SK-N-SH (cell line): ENCODE data around the gene MYO16. TPM values are rescaled to one million over a fixed set of nuclear protein-coding genes. Genes with fewer than 3 reads are reported as not detected.
A peak's percentile ranks its signal among the peaks of the same experiment; 100 is the strongest.

ENCODE experiments used
- ELF1 ChIP-seq: IDR thresholded peaks from 2 replicates; pipeline ENCODE4 v1.4.0; 2012
- EP300 ChIP-seq, 2 experiments: IDR thresholded peaks; 2 replicates each; pipeline versions ENCODE4 v1.4.0 to v1.6.1; 2012; ENCODE audit warnings: borderline replicate concordance in 1 of 2, low read depth in 1 of 2, low read length in 1 of 2
- EZH2phosphoT487 ChIP-seq: fragments of 200-600 bp; sonication (generic); IDR thresholded peaks from 2 replicates; pipeline ENCODE4 v1.6.1; 2017; ENCODE audit warnings: low read depth, mixed run types, mild to moderate bottlenecking, antibody characterized with exemption, moderate library complexity, borderline replicate concordance
- FOSL2 ChIP-seq: IDR thresholded peaks from 2 replicates; pipeline ENCODE4 v1.4.0; 2012; ENCODE audit warnings: low read depth, mild to moderate bottlenecking, moderate library complexity, borderline replicate concordance
- GABPA ChIP-seq: IDR thresholded peaks from 2 replicates; pipeline ENCODE4 v1.4.0; 2012; ENCODE audit warnings: low read depth, mild to moderate bottlenecking
- GATA2 ChIP-seq: sonication (generic); formaldehyde crosslinking; IDR thresholded peaks from 2 replicates; pipeline ENCODE4 v1.5.0; 2020; ENCODE audit warnings: mild to moderate bottlenecking, missing genetic modification reagents
- JUND ChIP-seq: IDR thresholded peaks from 2 replicates; pipeline ENCODE4 v1.4.0; 2012
- MEF2A ChIP-seq: IDR thresholded peaks from 2 replicates; pipeline ENCODE4 v1.4.0; 2012; ENCODE audit warnings: low read depth, borderline replicate concordance
- MXI1 ChIP-seq: IDR thresholded peaks from 2 replicates; pipeline ENCODE4 v1.6.1; 2012; ENCODE audit warnings: mild to moderate bottlenecking, low read depth, low read length, improper control_type of control experiment
- NFIC ChIP-seq: IDR thresholded peaks from 2 replicates; pipeline ENCODE4 v1.4.0; 2012; ENCODE audit warnings: borderline replicate concordance
- NRF1 ChIP-seq: IDR thresholded peaks from 2 replicates; pipeline ENCODE4 v1.6.1; 2012; ENCODE audit warnings: low read depth, mild to moderate bottlenecking, low read length
- POLR2AphosphoS5 ChIP-seq: IDR thresholded peaks from 2 replicates; pipeline ENCODE4 v1.6.1; 2012; ENCODE audit warnings: low read depth, low read length
- RCOR1 ChIP-seq: fragments of 150-350 bp; IDR thresholded peaks from 2 replicates; pipeline ENCODE4 v1.6.1; 2017; ENCODE audit warnings: antibody characterized with exemption, low read length
- SIN3A ChIP-seq: IDR thresholded peaks from 2 replicates; pipeline ENCODE4 v1.6.1; 2012; ENCODE audit warnings: low read depth, mild to moderate bottlenecking, low read length, moderate library complexity, borderline replicate concordance
- TAF1 ChIP-seq: IDR thresholded peaks from 2 replicates; pipeline ENCODE4 v1.6.1; 2012; ENCODE audit warnings: low read depth, mild to moderate bottlenecking, low read length, moderate library complexity, borderline replicate concordance
- TCF12 ChIP-seq: IDR thresholded peaks from 2 replicates; pipeline ENCODE4 v1.4.0; 2012
- TEAD4 ChIP-seq: IDR thresholded peaks from 2 replicates; pipeline ENCODE4 v1.4.0; 2012; ENCODE audit warnings: mild to moderate bottlenecking, borderline replicate concordance; ENCODE audit not compliant: insufficient read depth
- YY1 ChIP-seq: IDR thresholded peaks from 2 replicates; pipeline ENCODE4 v1.4.0; 2012; ENCODE audit warnings: low read depth, mild to moderate bottlenecking
- polyA plus RNA-seq, 3 experiments: library from polyadenylated mRNA; depleted of rRNA; stranded (reverse); fragments of >200 nt; gene quantifications; 2 replicates each; pipeline ENCODE4 v1.2.3, GENCODE V29; 2012
- TF ChIP-seq, protein P1 (sequence below): IDR thresholded peaks from 2 replicates; pipeline ENCODE4 v1.4.0; 2012; ENCODE audit warnings: low read depth, borderline replicate concordance
- TF ChIP-seq, protein P2 (sequence below): IDR thresholded peaks from 2 replicates; pipeline ENCODE4 v1.6.1; 2012; ENCODE audit warnings: mild to moderate bottlenecking, low read depth, low read length, moderate library complexity
- TF ChIP-seq, protein P3 (sequence below): fragments of 150-350 bp; IDR thresholded peaks from 2 replicates; pipeline ENCODE4 v1.6.1; 2017; ENCODE audit warnings: antibody characterized with exemption, low read length, low read depth, borderline replicate concordance
- TF ChIP-seq, protein P4 (sequence below): fragments of 150-350 bp; IDR thresholded peaks from 2 replicates; pipeline ENCODE4 v1.6.1; 2016; ENCODE audit warnings: mild to moderate bottlenecking, low read depth, low read length

Gene MYO16
- polyA plus RNA-seq, 1 of the 3 experiments (the other 2 are of a cell fraction): 0.07 TPM

DNA sequence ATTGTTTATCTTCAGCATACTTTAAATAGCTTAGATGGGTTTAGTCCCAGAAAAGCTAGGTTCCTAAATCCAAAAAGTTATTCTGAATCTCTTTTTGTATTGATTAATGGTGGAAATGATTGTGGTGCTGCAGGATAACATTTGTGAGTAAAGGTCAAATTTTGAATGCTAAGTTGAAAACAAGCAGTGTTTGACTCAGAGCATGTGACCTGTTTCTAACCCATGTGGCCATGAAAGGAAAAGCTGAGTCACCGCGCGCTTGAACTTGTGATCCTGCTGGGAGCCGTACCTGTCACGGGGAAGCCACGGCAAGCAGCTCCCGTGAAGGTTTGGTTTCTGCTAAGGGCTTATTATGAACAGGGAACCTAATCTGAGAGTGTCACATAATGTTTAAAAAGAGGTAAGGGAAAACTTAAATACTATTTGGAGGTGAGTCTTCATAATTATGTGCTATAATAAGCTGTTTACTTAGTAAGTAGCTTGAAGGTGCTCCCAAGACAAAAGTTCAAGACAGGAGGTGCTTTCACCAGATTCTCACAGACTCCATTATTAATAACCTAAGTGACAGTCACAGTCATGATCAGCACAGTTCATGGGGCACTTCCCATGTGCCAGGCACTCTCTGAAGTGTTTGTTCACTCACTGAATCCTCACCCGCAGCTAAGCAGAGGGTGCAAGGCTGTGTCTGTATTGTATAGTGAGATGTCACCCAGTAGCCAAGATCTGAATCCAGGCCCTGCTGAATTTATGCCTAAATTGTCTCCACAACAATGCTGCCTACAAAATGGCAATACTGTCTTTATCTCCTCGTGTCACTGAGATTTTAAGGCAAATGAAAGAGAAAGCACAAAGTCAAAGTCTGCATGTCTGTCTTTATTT lies 286.5 kb downstream of the MYO16 start (continued):
- TF ChIP-seq, protein P1, sequence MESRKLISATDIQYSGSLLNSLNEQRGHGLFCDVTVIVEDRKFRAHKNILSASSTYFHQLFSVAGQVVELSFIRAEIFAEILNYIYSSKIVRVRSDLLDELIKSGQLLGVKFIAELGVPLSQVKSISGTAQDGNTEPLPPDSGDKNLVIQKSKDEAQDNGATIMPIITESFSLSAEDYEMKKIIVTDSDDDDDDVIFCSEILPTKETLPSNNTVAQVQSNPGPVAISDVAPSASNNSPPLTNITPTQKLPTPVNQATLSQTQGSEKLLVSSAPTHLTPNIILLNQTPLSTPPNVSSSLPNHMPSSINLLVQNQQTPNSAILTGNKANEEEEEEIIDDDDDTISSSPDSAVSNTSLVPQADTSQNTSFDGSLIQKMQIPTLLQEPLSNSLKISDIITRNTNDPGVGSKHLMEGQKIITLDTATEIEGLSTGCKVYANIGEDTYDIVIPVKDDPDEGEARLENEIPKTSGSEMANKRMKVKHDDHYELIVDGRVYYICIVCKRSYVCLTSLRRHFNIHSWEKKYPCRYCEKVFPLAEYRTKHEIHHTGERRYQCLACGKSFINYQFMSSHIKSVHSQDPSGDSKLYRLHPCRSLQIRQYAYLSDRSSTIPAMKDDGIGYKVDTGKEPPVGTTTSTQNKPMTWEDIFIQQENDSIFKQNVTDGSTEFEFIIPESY: no peak
- no peak for TF ChIP-seq GABPA
- peak; percentile 22; the same call in 1 of the 2 replicates for TF ChIP-seq JUND
- TF ChIP-seq EP300 (IDR thresholded peaks at IDR 0.05; ENCODE audit: borderline replicate concordance in 1 of 2, low read depth in 1 of 2, low read length in 1 of 2): 0 out of 4 replicates have a peak, but pooled peaks of 1 of the 2 experiments have one; percentile 22
- TF ChIP-seq, protein P2, sequence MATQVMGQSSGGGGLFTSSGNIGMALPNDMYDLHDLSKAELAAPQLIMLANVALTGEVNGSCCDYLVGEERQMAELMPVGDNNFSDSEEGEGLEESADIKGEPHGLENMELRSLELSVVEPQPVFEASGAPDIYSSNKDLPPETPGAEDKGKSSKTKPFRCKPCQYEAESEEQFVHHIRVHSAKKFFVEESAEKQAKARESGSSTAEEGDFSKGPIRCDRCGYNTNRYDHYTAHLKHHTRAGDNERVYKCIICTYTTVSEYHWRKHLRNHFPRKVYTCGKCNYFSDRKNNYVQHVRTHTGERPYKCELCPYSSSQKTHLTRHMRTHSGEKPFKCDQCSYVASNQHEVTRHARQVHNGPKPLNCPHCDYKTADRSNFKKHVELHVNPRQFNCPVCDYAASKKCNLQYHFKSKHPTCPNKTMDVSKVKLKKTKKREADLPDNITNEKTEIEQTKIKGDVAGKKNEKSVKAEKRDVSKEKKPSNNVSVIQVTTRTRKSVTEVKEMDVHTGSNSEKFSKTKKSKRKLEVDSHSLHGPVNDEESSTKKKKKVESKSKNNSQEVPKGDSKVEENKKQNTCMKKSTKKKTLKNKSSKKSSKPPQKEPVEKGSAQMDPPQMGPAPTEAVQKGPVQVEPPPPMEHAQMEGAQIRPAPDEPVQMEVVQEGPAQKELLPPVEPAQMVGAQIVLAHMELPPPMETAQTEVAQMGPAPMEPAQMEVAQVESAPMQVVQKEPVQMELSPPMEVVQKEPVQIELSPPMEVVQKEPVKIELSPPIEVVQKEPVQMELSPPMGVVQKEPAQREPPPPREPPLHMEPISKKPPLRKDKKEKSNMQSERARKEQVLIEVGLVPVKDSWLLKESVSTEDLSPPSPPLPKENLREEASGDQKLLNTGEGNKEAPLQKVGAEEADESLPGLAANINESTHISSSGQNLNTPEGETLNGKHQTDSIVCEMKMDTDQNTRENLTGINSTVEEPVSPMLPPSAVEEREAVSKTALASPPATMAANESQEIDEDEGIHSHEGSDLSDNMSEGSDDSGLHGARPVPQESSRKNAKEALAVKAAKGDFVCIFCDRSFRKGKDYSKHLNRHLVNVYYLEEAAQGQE: no peak
- no peak for TF ChIP-seq YY1
- peak; percentile 33; the same call in 1 of the 2 replicates for TF ChIP-seq TCF12
- no peak for TF ChIP-seq TAF1
- TF ChIP-seq, protein P3, sequence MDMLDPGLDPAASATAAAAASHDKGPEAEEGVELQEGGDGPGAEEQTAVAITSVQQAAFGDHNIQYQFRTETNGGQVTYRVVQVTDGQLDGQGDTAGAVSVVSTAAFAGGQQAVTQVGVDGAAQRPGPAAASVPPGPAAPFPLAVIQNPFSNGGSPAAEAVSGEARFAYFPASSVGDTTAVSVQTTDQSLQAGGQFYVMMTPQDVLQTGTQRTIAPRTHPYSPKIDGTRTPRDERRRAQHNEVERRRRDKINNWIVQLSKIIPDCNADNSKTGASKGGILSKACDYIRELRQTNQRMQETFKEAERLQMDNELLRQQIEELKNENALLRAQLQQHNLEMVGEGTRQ: no peak
- peak; percentile 56; the same call in 1 of the 2 replicates for TF ChIP-seq FOSL2
- no peak for TF ChIP-seq NRF1
- TF ChIP-seq, protein P4, sequence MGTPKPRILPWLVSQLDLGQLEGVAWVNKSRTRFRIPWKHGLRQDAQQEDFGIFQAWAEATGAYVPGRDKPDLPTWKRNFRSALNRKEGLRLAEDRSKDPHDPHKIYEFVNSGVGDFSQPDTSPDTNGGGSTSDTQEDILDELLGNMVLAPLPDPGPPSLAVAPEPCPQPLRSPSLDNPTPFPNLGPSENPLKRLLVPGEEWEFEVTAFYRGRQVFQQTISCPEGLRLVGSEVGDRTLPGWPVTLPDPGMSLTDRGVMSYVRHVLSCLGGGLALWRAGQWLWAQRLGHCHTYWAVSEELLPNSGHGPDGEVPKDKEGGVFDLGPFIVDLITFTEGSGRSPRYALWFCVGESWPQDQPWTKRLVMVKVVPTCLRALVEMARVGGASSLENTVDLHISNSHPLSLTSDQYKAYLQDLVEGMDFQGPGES: no peak
- TF ChIP-seq SIN3A: no peak
- TF ChIP-seq GATA2 (CRISPR knock-in tag): no peak
- TF ChIP-seq MEF2A: no peak
- no peak for TF ChIP-seq RCOR1
- no peak for TF ChIP-seq MXI1
- TF ChIP-seq POLR2AphosphoS5: no peak
- no peak for TF ChIP-seq TEAD4
- TF ChIP-seq EZH2phosphoT487: no peak
- TF ChIP-seq NFIC: no peak
- TF ChIP-seq ELF1: no peak
